ENCODE data around the gene MTLN.
A peak's percentile ranks its signal among the peaks of the same experiment; 100 is the strongest.
"Not testable (repeated sequence)": the region's sequence is repeated elsewhere in the genome, so short reads cannot be mapped to it uniquely, and the experiment has no call there.

The MTLN gene, protein sequence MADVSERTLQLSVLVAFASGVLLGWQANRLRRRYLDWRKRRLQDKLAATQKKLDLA

DNA sequence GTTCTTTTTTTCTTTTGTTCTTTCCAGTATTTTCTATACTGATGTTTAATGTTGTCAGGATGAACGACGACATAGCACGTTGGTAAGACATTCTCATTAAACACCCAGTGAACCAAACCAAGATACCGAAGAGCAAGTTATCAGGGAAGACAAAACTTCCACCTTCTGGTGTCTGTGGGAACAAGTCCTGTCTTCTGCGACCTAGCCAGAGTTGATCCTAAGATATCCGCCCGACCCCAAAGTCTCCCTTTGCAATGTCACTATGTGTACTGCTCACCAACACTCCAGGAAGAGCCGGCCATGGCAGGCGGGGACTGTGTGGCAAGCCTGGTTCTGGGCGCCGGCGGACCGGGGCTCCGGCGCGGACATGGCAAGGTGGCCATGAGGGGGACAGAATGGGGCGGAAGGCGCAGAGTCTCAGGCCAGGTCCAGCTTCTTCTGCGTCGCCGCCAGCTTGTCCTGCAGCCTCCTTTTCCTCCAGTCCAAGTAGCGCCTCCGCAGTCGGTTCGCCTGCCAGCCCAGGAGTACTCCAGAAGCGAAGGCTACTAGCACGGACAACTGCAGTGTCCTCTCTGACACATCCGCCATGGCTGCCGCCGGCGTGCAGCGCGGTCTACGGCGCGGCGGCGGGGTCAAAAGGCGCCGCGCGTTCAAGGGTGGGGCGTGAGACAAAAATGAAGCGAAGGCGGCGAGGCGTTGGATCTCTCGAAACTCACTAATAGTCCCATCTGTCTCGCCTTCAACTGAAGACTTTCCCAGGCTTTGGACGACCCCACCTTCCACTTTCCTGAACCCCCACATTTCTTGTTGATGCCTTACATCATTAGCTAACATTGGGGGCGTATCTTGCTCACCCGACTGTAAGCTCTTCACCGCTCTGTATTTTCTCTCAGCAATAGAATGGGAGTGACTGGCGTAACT, at the start of gene MTLN:
TSS of gene MTLN (minus strand) at position 610 of the 921 bp plus-strand sequence. CDS start at position 588, 22 bp downstream.
- TF ChIP-seq, protein P1, sequence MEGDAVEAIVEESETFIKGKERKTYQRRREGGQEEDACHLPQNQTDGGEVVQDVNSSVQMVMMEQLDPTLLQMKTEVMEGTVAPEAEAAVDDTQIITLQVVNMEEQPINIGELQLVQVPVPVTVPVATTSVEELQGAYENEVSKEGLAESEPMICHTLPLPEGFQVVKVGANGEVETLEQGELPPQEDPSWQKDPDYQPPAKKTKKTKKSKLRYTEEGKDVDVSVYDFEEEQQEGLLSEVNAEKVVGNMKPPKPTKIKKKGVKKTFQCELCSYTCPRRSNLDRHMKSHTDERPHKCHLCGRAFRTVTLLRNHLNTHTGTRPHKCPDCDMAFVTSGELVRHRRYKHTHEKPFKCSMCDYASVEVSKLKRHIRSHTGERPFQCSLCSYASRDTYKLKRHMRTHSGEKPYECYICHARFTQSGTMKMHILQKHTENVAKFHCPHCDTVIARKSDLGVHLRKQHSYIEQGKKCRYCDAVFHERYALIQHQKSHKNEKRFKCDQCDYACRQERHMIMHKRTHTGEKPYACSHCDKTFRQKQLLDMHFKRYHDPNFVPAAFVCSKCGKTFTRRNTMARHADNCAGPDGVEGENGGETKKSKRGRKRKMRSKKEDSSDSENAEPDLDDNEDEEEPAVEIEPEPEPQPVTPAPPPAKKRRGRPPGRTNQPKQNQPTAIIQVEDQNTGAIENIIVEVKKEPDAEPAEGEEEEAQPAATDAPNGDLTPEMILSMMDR (IDR thresholded peaks at IDR 0.05; ENCODE audit: low read depth, low read length, missing control alignments) = no peak
- H3K4me3 ChIP-seq (replicated peaks; ENCODE audit: low read depth, low read length) = peak within 1 kb of the TSS; percentile 79
- no peak for DNase-seq (ENCODE audit: extremely low read depth, low read depth)

- not testable (repeated sequence) for H3K4me3 ChIP-seq (replicated peaks; ENCODE audit: low read depth, low read length); DNase-seq (ENCODE audit: extremely low read depth, low read depth)
These were observed 49.6 kb upstream of the MTLN start for GRCh38 chr2:110261910-110262309.

DNA sequence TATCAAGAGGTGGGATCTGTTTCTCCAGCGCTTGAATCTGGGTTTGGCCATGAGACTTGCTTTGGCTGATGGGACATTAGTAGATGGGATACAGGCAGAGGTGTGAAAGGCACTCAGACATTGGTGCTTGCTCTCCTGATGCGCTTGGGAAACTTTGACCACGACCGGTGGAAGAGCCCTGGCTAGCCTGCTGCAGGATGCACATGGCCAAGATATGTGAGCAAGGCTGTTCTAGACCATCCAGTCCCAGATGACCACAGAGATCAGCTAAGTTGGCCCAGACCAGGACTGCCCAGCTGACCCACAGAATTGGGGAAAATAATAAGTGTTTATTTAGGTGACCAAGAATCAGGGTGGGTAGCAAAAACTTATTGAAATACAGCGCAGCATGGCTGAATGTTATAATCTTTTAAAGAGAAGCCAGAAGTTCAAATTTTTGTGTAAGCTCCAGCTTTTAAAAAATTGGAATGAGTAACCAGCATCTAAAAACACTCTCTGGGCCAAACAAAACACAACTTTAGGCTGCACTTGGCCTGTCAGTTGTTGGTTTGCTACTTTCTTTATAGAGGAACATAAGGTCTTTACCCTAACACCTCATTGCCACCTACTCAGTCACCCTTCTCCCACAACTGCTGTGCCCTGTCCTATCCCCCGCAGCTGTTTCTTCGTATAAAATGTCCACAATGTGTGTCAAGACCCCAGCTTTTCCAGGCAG, 35.9 kb upstream of the MTLN start:
- H3K4me3 ChIP-seq (replicated peaks; ENCODE audit: low read depth, low read length); DNase-seq (ENCODE audit: extremely low read depth, low read depth): not testable (repeated sequence)

GRCh38 chr2:110245488-110246435, 33.4 kb upstream of the MTLN start:
- DNase-seq (ENCODE audit: extremely low read depth, low read depth); H3K4me3 ChIP-seq (replicated peaks; ENCODE audit: low read depth, low read length): not testable (repeated sequence)

GRCh38 chr2:110243283-110243682, 30.9 kb upstream of the MTLN start:
- H3K4me3 ChIP-seq (replicated peaks; ENCODE audit: low read depth, low read length); DNase-seq (ENCODE audit: extremely low read depth, low read depth): not testable (repeated sequence)

GRCh38 chr2:110234514-110234913, 22.2 kb upstream of the MTLN start:
- DNase-seq (ENCODE audit: extremely low read depth, low read depth); H3K4me3 ChIP-seq (replicated peaks; ENCODE audit: low read depth, low read length): not testable (repeated sequence)

- not testable (repeated sequence) for H3K4me3 ChIP-seq (replicated peaks; ENCODE audit: low read depth, low read length); DNase-seq (ENCODE audit: extremely low read depth, low read depth)
These were observed 17.5 kb upstream of the MTLN start for GRCh38 chr2:110229886-110230285.

GRCh38 chr2:110222626-110223025, 10.3 kb upstream of the MTLN start:
- not testable (repeated sequence) for DNase-seq (ENCODE audit: extremely low read depth, low read depth); H3K4me3 ChIP-seq (replicated peaks; ENCODE audit: low read depth, low read length)

DNA sequence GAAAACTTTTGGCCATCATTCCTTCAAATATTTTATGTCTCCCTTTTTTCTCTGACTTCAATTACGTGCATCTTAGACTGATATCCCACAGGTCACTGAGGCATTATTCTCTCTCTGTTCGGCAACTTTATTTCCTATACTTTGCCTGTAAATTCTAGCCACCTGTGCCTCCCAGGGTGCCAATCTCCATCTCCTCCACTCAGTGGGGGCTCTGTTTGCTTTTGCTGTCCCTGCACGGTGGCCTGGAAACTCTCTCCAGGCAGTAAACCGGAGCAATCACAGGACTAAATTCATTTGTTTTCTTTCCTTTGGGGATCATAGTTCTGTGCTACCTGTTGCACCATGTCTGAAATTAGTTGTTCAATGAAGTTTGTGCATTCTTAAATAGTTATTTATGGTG, 9.6 kb upstream of the MTLN start:
- H3K4me3 ChIP-seq (replicated peaks; ENCODE audit: low read depth, low read length) = no peak overlapping the region
- no peak for DNase-seq (ENCODE audit: extremely low read depth, low read depth)
- TF ChIP-seq, protein P1 (IDR thresholded peaks at IDR 0.05; ENCODE audit: low read depth, low read length, missing control alignments) = no peak

- H3K4me3 ChIP-seq (replicated peaks; ENCODE audit: low read depth, low read length) = no peak overlapping the region
- TF ChIP-seq, protein P1 (IDR thresholded peaks at IDR 0.05; ENCODE audit: low read depth, low read length, missing control alignments) = no peak
- no peak for DNase-seq (ENCODE audit: extremely low read depth, low read depth)
These were observed 7.8 kb upstream of the MTLN start for GRCh38 chr2:110220190-110220564.
